ENCODE measurements around the gene SLC22A8.
"Not testable (repeated sequence)": the region's sequence is repeated elsewhere in the genome, so short reads cannot be mapped to it uniquely, and the experiment has no call there.

Gene SLC22A8

GRCh38 chr11:63015521-63016215, at the start of gene SLC22A8:
Gene SLC22A8, minus strand, starts transcription at chr11:63015841. Its CDS starts 883 bp downstream, at chr11:63014958.
- DNase-seq = no peak

- not testable (repeated sequence) for DNase-seq
Measured at GRCh38 chr11:63046203-63046602, 30.6 kb upstream of the SLC22A8 start.

GRCh38 chr11:63042596-63042995, 27.0 kb upstream of the SLC22A8 start:
- DNase-seq = no peak

GRCh38 chr11:63032457-63032856, 16.8 kb upstream of the SLC22A8 start:
- no peak for DNase-seq

- DNase-seq = peak; percentile 53 to 90
Measured at GRCh38 chr11:63023841-63024648, 8.4 kb upstream of the SLC22A8 start.

GRCh38 chr11:63023222-63023814, 7.7 kb upstream of the SLC22A8 start:
- DNase-seq = no peak

GRCh38 chr11:63022441-63022840, 6.8 kb upstream of the SLC22A8 start:
- no peak for DNase-seq

- DNase-seq = peak in 1 of 2 experiments; percentile 26
Measured at GRCh38 chr11:63020671-63021291, 5.1 kb upstream of the SLC22A8 start.

GRCh38 chr11:63019506-63019905, 3.9 kb upstream of the SLC22A8 start:
- no peak for DNase-seq

- no peak for DNase-seq
Measured at GRCh38 chr11:63017306-63017974, 1.8 kb upstream of the SLC22A8 start.

- no peak for DNase-seq
Measured at GRCh38 chr11:63014408-63015055, 1.1 kb downstream of the SLC22A8 start.

GRCh38 chr11:63012839-63013238, 2.8 kb downstream of the SLC22A8 start:
- no peak for DNase-seq

GRCh38 chr11:63012430-63012829, 3.2 kb downstream of the SLC22A8 start:
- DNase-seq = no peak

- no peak for DNase-seq
Measured at GRCh38 chr11:63010934-63011439, 4.7 kb downstream of the SLC22A8 start.

- no peak for DNase-seq
Measured at GRCh38 chr11:63007920-63008319, 7.7 kb downstream of the SLC22A8 start.

- no peak for DNase-seq
Measured at GRCh38 chr11:63001456-63001855, 14.2 kb downstream of the SLC22A8 start.

GRCh38 chr11:62999649-63000048, 16.0 kb downstream of the SLC22A8 start:
- DNase-seq = no peak

GRCh38 chr11:62999156-62999555, 16.5 kb downstream of the SLC22A8 start:
- DNase-seq = no peak

GRCh38 chr11:62996271-62996670, 19.4 kb downstream of the SLC22A8 start:
- no peak for DNase-seq

- DNase-seq = no peak
Measured at GRCh38 chr11:62994775-62995174, 20.9 kb downstream of the SLC22A8 start.

- no peak for DNase-seq
Measured at GRCh38 chr11:62988276-62988675, 27.4 kb downstream of the SLC22A8 start.

All from NCI-H526 (cell line).